Activated T-cell treated with anti-CD3 and anti-CD28 coated beads, Interleukin-2, amount 50 U/mL, for 1 hour (primary cell): ENCODE data around the gene ZNF236.
"Not testable (repeated sequence)": the region's sequence is repeated elsewhere in the genome, so short reads cannot be mapped to it uniquely, and the experiment has no call there.

Experiments used
- DNase-seq: peaks from one replicate; pipeline ENCODE4 v3.0.0-alpha.2; 2020

ZNF236 gene

GRCh38 chr18:76914314-76914713 lies 92.0 kb downstream of the ZNF236 start:
- no peak for DNase-seq

GRCh38 chr18:76914796-76915195 lies 92.4 kb downstream of the ZNF236 start:
- no peak for DNase-seq

GRCh38 chr18:76915456-76915855 lies 93.1 kb downstream of the ZNF236 start:
- no peak for DNase-seq

GRCh38 chr18:76920974-76921373 lies 98.6 kb downstream of the ZNF236 start:
- no peak for DNase-seq

- peak; percentile 52 for DNase-seq
Measured at GRCh38 chr18:76922107-76922506, 99.8 kb downstream of the ZNF236 start.

- no peak for DNase-seq
Measured at GRCh38 chr18:76923485-76924085, 101.2 kb downstream of the ZNF236 start.

- no peak for DNase-seq
Measured at GRCh38 chr18:76925501-76925900, 103.1 kb downstream of the ZNF236 start.

GRCh38 chr18:76927223-76927725 lies 104.9 kb downstream of the ZNF236 start:
- no peak for DNase-seq

GRCh38 chr18:76928179-76928868 lies 106.0 kb downstream of the ZNF236 start:
- no peak for DNase-seq

- DNase-seq = no peak
Measured at GRCh38 chr18:76931171-76931570, 108.8 kb downstream of the ZNF236 start.

GRCh38 chr18:76932026-76932819 lies 109.9 kb downstream of the ZNF236 start:
- no peak for DNase-seq

- DNase-seq = no peak
Measured at GRCh38 chr18:76935722-76936337, 113.5 kb downstream of the ZNF236 start.

- no peak for DNase-seq
Measured at GRCh38 chr18:76936877-76937276, 114.5 kb downstream of the ZNF236 start.

GRCh38 chr18:76937597-76937996 lies 115.2 kb downstream of the ZNF236 start:
- no peak for DNase-seq

- no peak for DNase-seq
Measured at GRCh38 chr18:76938619-76939018, 116.3 kb downstream of the ZNF236 start.

- DNase-seq = no peak
Measured at GRCh38 chr18:76941284-76941683, 118.9 kb downstream of the ZNF236 start.

GRCh38 chr18:76943542-76944339 lies 121.4 kb downstream of the ZNF236 start:
- DNase-seq = no peak

- DNase-seq = not testable (repeated sequence)
Measured at GRCh38 chr18:76944346-76944745, 122.0 kb downstream of the ZNF236 start.

GRCh38 chr18:76948345-76948744 lies 126.0 kb downstream of the ZNF236 start:
- DNase-seq = no peak

GRCh38 chr18:76951456-76952247 lies 129.3 kb downstream of the ZNF236 start:
- DNase-seq = no peak

- DNase-seq = no peak
Measured at GRCh38 chr18:76952747-76953146, 130.4 kb downstream of the ZNF236 start.

GRCh38 chr18:76953156-76953555 lies 130.8 kb downstream of the ZNF236 start:
- no peak for DNase-seq
